Gastrocnemius medialis (tissue), 4 donors: ENCODE data around the gene LAIR2. TPM values are rescaled to one million over a fixed set of nuclear protein-coding genes. Genes with fewer than 3 reads are reported as not detected.

Experiments
- ATAC-seq, 2 donors: fragments of 150-250 bp; one replicate each; pipeline ENCODE4 v1.9.1; 2016
- DNase-seq, 2 donors: peaks; one replicate each; pipeline ENCODE4 v3.0.0-alpha.2; 2019
- H3K27ac ChIP-seq, 4 donors: fragments of 200-600 bp; sonication (generic); 1 replicate in 1 of 4; 2 replicates in 3 of 4; pipeline ENCODE4 v1.5.1; 2016 to 2018; ENCODE audit warnings: mild to moderate bottlenecking in 2 of 4, moderate library complexity in 1 of 4
- H3K27me3 ChIP-seq, 3 donors: fragments of 200-600 bp; sonication (generic) in 2 of 3; 1 replicate in 1 of 3; 2 replicates in 2 of 3; pipeline versions ENCODE4 v1.5.1 to v1.6.0; 2016 to 2019; ENCODE audit warnings: mild to moderate bottlenecking in 1 of 3, moderate library complexity in 1 of 3
- H3K36me3 ChIP-seq, 2 donors: fragments of 200-600 bp; sonication (generic) in 1 of 2; one replicate each; pipeline ENCODE4 v1.5.1; 2017 to 2018
- H3K4me1 ChIP-seq, 2 donors: fragments of 200-600 bp; sonication (generic) in 1 of 2; one replicate each; pipeline ENCODE4 v1.5.1; 2016 to 2017; ENCODE audit warnings: mild to moderate bottlenecking in 2 of 2
- H3K4me3 ChIP-seq, 4 donors: fragments of 200-600 bp; sonication (generic) in 3 of 4; 1 replicate in 1 of 4; 2 replicates in 3 of 4; pipeline ENCODE4 v1.5.1; 2016 to 2019; ENCODE audit warnings: mild to moderate bottlenecking in 2 of 4
- H3K9me3 ChIP-seq, 3 donors: fragments of 200-600 bp; sonication (generic) in 2 of 3; 1 replicate in 1 of 3; 2 replicates in 2 of 3; pipeline ENCODE4 v1.5.1; 2016 to 2019
- CTCF ChIP-seq, 5 experiments: fragments of 450-650 bp in 3 of 5; fragments of 200-600 bp in 2 of 5; sonication (generic) in 2 of 5; IDR thresholded peaks in 4 of 5; conservative IDR thresholded peaks in 1 of 5; 1 replicate in 4 of 5; 2 replicates in 1 of 5; pipeline ENCODE4 v1.5.1; 2016 to 2019; ENCODE audit warnings: antibody characterized with exemption in 5 of 5, mild to moderate bottlenecking in 3 of 5, moderate library complexity in 3 of 5
- POLR2A ChIP-seq, 2 donors: fragments of 450-650 bp; IDR thresholded peaks; one replicate each; pipeline ENCODE4 v1.6.1; 2017; ENCODE audit warnings: antibody characterized with exemption in 2 of 2, mild to moderate bottlenecking in 2 of 2, moderate library complexity in 2 of 2
- in situ Hi-C, 4 donors: fragments of 200-750 bp; cut with MboI; loops; one replicate each; pipeline versions ENCODE4 v1.15.0 to v1.8.0; 2017; ENCODE audit warnings: low sequenced_read_pairs in 4 of 4
- intact Hi-C: fragments of 100-400 bp; cut with DNase I; formaldehyde crosslinking; loops from one replicate; pipeline ENCODE4 v1.15.1; 2023; ENCODE audit warnings: low total_unique reads
- total RNA-seq, 4 donors: library from RNA; depleted of rRNA; stranded (reverse); fragments of >200 nt; gene quantifications; one replicate each; pipeline versions ENCODE4 v1.1.0 to v1.2.3, GENCODE V29; 2016

Gene LAIR2
- total RNA-seq, 4 donors from 2014 or later = not detected

- Histone ChIP-seq H3K4me3 (no peak overlapping the region), H3K4me1 (no peaks in the 10 kb centered on the region), H3K36me3 (no peaks in the 10 kb centered on the region), H3K9me3 (no peaks in the 10 kb centered on the region), H3K27me3 (no peaks in the 10 kb centered on the region), H3K27ac (no peak overlapping the region)
- intact Hi-C loops = no loop called here
- no peak for TF ChIP-seq POLR2A (IDR thresholded peaks at IDR 0.05)
- no peak for TF ChIP-seq CTCF (IDR thresholded peaks at IDR 0.05 in 4 of 5, conservative IDR thresholded peaks at IDR 0.05 in 1 of 5)
- in situ Hi-C loops = no loop called here
- DNase-seq (no peak), ATAC-seq (no peak)
These were observed 31.5 kb downstream of the LAIR2 start for GRCh38 chr19:54534156-54534555.

- no peaks in the 10 kb centered on the region for H3K36me3 ChIP-seq
- in situ Hi-C loops = no loop called here
- TF ChIP-seq POLR2A (IDR thresholded peaks at IDR 0.05) (no peak), CTCF (IDR thresholded peaks at IDR 0.05 in 4 of 5, conservative IDR thresholded peaks at IDR 0.05 in 1 of 5) (no peak)
- no peak overlapping the region for H3K27ac ChIP-seq
- H3K4me3 ChIP-seq = no peak overlapping the region
- no peaks in the 10 kb centered on the region for H3K4me1 ChIP-seq
- DNase-seq (no peak), ATAC-seq (no peak)
- intact Hi-C loops = no loop called here
- H3K9me3 ChIP-seq = no peaks in the 10 kb centered on the region
- no peaks in the 10 kb centered on the region for H3K27me3 ChIP-seq
These were observed 33.0 kb downstream of the LAIR2 start for GRCh38 chr19:54535601-54536000.

- H3K36me3 ChIP-seq = no peaks in the 10 kb centered on the region
- no peaks in the 10 kb centered on the region for H3K4me1 ChIP-seq
- ATAC-seq (no peak), DNase-seq (no peak)
- H3K9me3 ChIP-seq = no peaks in the 10 kb centered on the region
- H3K4me3 ChIP-seq = no peak overlapping the region
- TF ChIP-seq CTCF (IDR thresholded peaks at IDR 0.05 in 4 of 5, conservative IDR thresholded peaks at IDR 0.05 in 1 of 5) (no peak), POLR2A (IDR thresholded peaks at IDR 0.05) (no peak)
- no peaks in the 10 kb centered on the region for H3K27me3 ChIP-seq
- in situ Hi-C loops (no loop called here), intact Hi-C loops (no loop called here)
- no peak overlapping the region for H3K27ac ChIP-seq
These were observed 34.3 kb downstream of the LAIR2 start for GRCh38 chr19:54536956-54537355.

GRCh38 chr19:54541712-54542111, 39.1 kb downstream of the LAIR2 start:
- no peaks in the 10 kb centered on the region for H3K36me3 ChIP-seq
- ATAC-seq (no peak), DNase-seq (no peak)
- H3K4me1 ChIP-seq = no peaks in the 10 kb centered on the region
- TF ChIP-seq POLR2A (IDR thresholded peaks at IDR 0.05) = no peak
- no peak for TF ChIP-seq CTCF (IDR thresholded peaks at IDR 0.05 in 4 of 5, conservative IDR thresholded peaks at IDR 0.05 in 1 of 5)
- intact Hi-C loops (no loop called here), in situ Hi-C loops (no loop called here)
- H3K27ac ChIP-seq = no peak overlapping the region
- no peak overlapping the region for H3K4me3 ChIP-seq
- no peaks in the 10 kb centered on the region for H3K9me3 ChIP-seq
- H3K27me3 ChIP-seq = no peaks in the 10 kb centered on the region

GRCh38 chr19:54548806-54549205, 46.2 kb downstream of the LAIR2 start:
- H3K27me3 ChIP-seq = no peaks in the 10 kb centered on the region
- in situ Hi-C loops = no loop called here
- intact Hi-C loops = no loop called here
- H3K4me3 ChIP-seq = no peak overlapping the region
- TF ChIP-seq CTCF (IDR thresholded peaks at IDR 0.05 in 4 of 5, conservative IDR thresholded peaks at IDR 0.05 in 1 of 5) (no peak), POLR2A (IDR thresholded peaks at IDR 0.05) (no peak)
- no peak for ATAC-seq
- H3K4me1 ChIP-seq = no peaks in the 10 kb centered on the region
- no peak for DNase-seq
- no peaks in the 10 kb centered on the region for H3K9me3 ChIP-seq
- no peaks in the 10 kb centered on the region for H3K36me3 ChIP-seq
- H3K27ac ChIP-seq = no peak overlapping the region
